H1 (cell line): ENCODE data around the gene CFHR4. TPM values are rescaled to one million over a fixed set of nuclear protein-coding genes. Genes with fewer than 3 reads are reported as not detected.

Experiments used
- CTCF ChIA-PET: fragments of 300-600 bp; sonication (Branson Sonifier 250); formaldehyde crosslinking; loops from one replicate; lab custom pipeline; 2021; ENCODE audit not compliant: partially characterized antibody; lab: Charles Lee
- POLR2A ChIA-PET: fragments of 300-600 bp; sonication (Branson Sonifier 250); formaldehyde crosslinking; loops from one replicate; lab custom pipeline; 2021; ENCODE audit warnings: inconsistent platforms; ENCODE audit not compliant: partially characterized antibody; lab: Charles Lee
- DNase-seq, 2 experiments: peaks; one replicate each; pipeline versions ENCODE4 v3.0.0 to v3.0.0-alpha.2; 2010 to 2022; ENCODE audit warnings: low spot score in 2 of 2, low read depth in 1 of 2, mixed read lengths in 1 of 2
- FAIRE-seq: peaks from 2 replicates; lab custom pipeline; 2011; peaks lifted over from hg19 to GRCh38; lab: Jason Lieb, UNC
- H2AFZ ChIP-seq: 2 replicates; pipeline ENCODE4 v1.8.1; 2012; ENCODE audit warnings: low read length, inconsistent platforms
- H2AK5ac ChIP-seq: 2 replicates; pipeline ENCODE4 v1.6.1; 2013; ENCODE audit warnings: low read depth, low read length
- H2BK120ac ChIP-seq: replicated peaks from 2 replicates; pipeline ENCODE3; 2013; ENCODE audit warnings: low read depth, low read length, inconsistent platforms
- H2BK12ac ChIP-seq: 2 replicates; pipeline ENCODE4 v1.6.1; 2013; ENCODE audit warnings: low read depth, low read length
- H2BK15ac ChIP-seq: 2 replicates; pipeline ENCODE4 v1.6.1; 2013; ENCODE audit warnings: low read length
- H2BK20ac ChIP-seq: 2 replicates; pipeline ENCODE4 v1.6.1; 2013; ENCODE audit warnings: low read length
- H2BK5ac ChIP-seq: 2 replicates; pipeline ENCODE4 v1.6.1; 2013; ENCODE audit warnings: low read depth, low read length
- H3K14ac ChIP-seq: 2 replicates; pipeline ENCODE4 v1.6.1; 2013; ENCODE audit warnings: inconsistent platforms; ENCODE audit not compliant: insufficient read length
- H3K18ac ChIP-seq: 2 replicates; pipeline ENCODE4 v1.6.1; 2013; ENCODE audit warnings: low read length; ENCODE audit errors: extremely low read depth
- H3K23ac ChIP-seq: 2 replicates; pipeline ENCODE4 v1.6.1; 2013; ENCODE audit warnings: inconsistent platforms; ENCODE audit not compliant: insufficient read length
- H3K23me2 ChIP-seq: 2 replicates; pipeline ENCODE4 v1.6.1; 2013; ENCODE audit warnings: low read depth, low read length
- H3K27ac ChIP-seq: 2 replicates; pipeline ENCODE4 v1.6.1; 2011; ENCODE audit warnings: low read depth, low read length, inconsistent platforms
- H3K27me3 ChIP-seq, 4 experiments: replicated peaks in 1 of 4; 1 replicate in 1 of 4; 2 replicates in 3 of 4; pipeline versions ENCODE4 v1.6.1 to v1.8.1; 2011 to 2013; ENCODE audit warnings: low read length in 3 of 4, mild to moderate bottlenecking in 3 of 4, inconsistent platforms in 2 of 4, mixed read lengths in 2 of 4, moderate library complexity in 1 of 4; ENCODE audit not compliant: control insufficient read depth in 3 of 4, insufficient read depth in 3 of 4; ENCODE audit errors: extremely low read depth in 1 of 4
- H3K36me3 ChIP-seq, 4 experiments: 2 replicates each; pipeline versions ENCODE4 v1.6.1 to v1.8.1; 2011 to 2013; ENCODE audit warnings: mild to moderate bottlenecking in 4 of 4, low read length in 3 of 4, moderate library complexity in 2 of 4, control low read depth in 1 of 4, inconsistent platforms in 1 of 4; ENCODE audit not compliant: insufficient read depth in 4 of 4, control insufficient read depth in 2 of 4
- H3K4ac ChIP-seq: replicated peaks from 2 replicates; pipeline ENCODE3; 2013; ENCODE audit warnings: low read length, low read depth, mixed read lengths, inconsistent platforms; ENCODE audit not compliant: insufficient read length
- H3K4me1 ChIP-seq, 4 experiments: replicated peaks in 1 of 4; 1 replicate in 1 of 4; 2 replicates in 3 of 4; pipeline versions ENCODE4 v1.6.1 to v1.8.1; 2011 to 2013; ENCODE audit warnings: low read length in 3 of 4, inconsistent platforms in 2 of 4, mixed read lengths in 1 of 4; ENCODE audit not compliant: insufficient read depth in 4 of 4, control insufficient read depth in 3 of 4
- H3K4me2 ChIP-seq, 2 experiments: 2 replicates each; pipeline versions ENCODE4 v1.6.1 to v1.8.1; 2011 to 2013; ENCODE audit warnings: low read depth in 2 of 2, low read length in 2 of 2, control low read depth in 1 of 2, inconsistent platforms in 1 of 2, mild to moderate bottlenecking in 1 of 2; ENCODE audit not compliant: insufficient read depth in 1 of 2
- H3K4me3 ChIP-seq, 4 experiments: fragments of 200-600, 300-600 bp in 1 of 4; sonication (generic), shearing (Covaris generic), sonication (Bioruptor Twin) in 1 of 4; 2 replicates each; pipeline versions ENCODE4 v1.5.1 to v1.8.1; 2011 to 2016; ENCODE audit warnings: low read length in 4 of 4, low read depth in 3 of 4, control low read depth in 2 of 4, inconsistent platforms in 2 of 4, mild to moderate bottlenecking in 2 of 4, mixed read lengths in 1 of 4, moderate library complexity in 1 of 4; ENCODE audit not compliant: insufficient read depth in 2 of 4; ENCODE audit errors: extremely low read depth in 1 of 4
- H3K56ac ChIP-seq: replicated peaks from 2 replicates; pipeline ENCODE3; 2013; ENCODE audit warnings: low read depth, mild to moderate bottlenecking, mixed read lengths, low read length, inconsistent platforms; ENCODE audit not compliant: insufficient read length
- H3K79me1 ChIP-seq: 2 replicates; pipeline ENCODE4 v1.6.1; 2013; ENCODE audit warnings: low read depth, low read length, control low read depth
- H3K79me2 ChIP-seq, 2 experiments: 2 replicates each; pipeline versions ENCODE4 v1.6.1 to v1.8.1; 2012 to 2013; ENCODE audit warnings: low read length in 2 of 2, mild to moderate bottlenecking in 2 of 2, inconsistent platforms in 1 of 2; ENCODE audit not compliant: insufficient read depth in 2 of 2, control insufficient read depth in 1 of 2
- H3K9ac ChIP-seq, 4 experiments: replicated peaks in 1 of 4; 1 replicate in 1 of 4; 2 replicates in 3 of 4; pipeline versions ENCODE4 v1.6.1 to v1.8.1; 2011 to 2013; ENCODE audit warnings: low read depth in 3 of 4, low read length in 3 of 4, control low read depth in 2 of 4, mild to moderate bottlenecking in 2 of 4, moderate library complexity in 2 of 4, inconsistent platforms in 1 of 4; ENCODE audit errors: extremely low read depth in 1 of 4
- H3K9me3 ChIP-seq, 2 experiments: 2 replicates each; pipeline versions ENCODE4 v1.6.1 to v1.8.1; 2012 to 2013; ENCODE audit warnings: mild to moderate bottlenecking in 2 of 2, moderate library complexity in 2 of 2, control low read depth in 1 of 2, inconsistent platforms in 1 of 2, low read depth in 1 of 2, low read length in 1 of 2, mixed read lengths in 1 of 2; ENCODE audit not compliant: insufficient read depth in 2 of 2
- H4K20me1 ChIP-seq, 2 experiments: replicated peaks in 1 of 2; 2 replicates each; pipeline versions ENCODE3 to v1.8.1; 2011 to 2013; ENCODE audit warnings: inconsistent platforms in 2 of 2, low read length in 2 of 2, mild to moderate bottlenecking in 1 of 2; ENCODE audit not compliant: insufficient read depth in 2 of 2, control insufficient read depth in 1 of 2
- H4K5ac ChIP-seq: 2 replicates; pipeline ENCODE4 v1.6.1; 2013; ENCODE audit warnings: low read length, low read depth, mixed read lengths, inconsistent platforms; ENCODE audit not compliant: insufficient read length
- H4K8ac ChIP-seq: 2 replicates; pipeline ENCODE4 v1.8.0; 2013; ENCODE audit warnings: mild to moderate bottlenecking, moderate library complexity, low read length, inconsistent platforms; ENCODE audit not compliant: insufficient read depth; ENCODE audit errors: extremely low read depth
- H4K91ac ChIP-seq: replicated peaks from 2 replicates; pipeline ENCODE3; 2013; ENCODE audit warnings: low read length, mixed read lengths, inconsistent platforms; ENCODE audit not compliant: insufficient read length
- ATF2 ChIP-seq: IDR thresholded peaks from 2 replicates; pipeline ENCODE4 v1.6.1; 2012; ENCODE audit warnings: low read length, inconsistent platforms
- EZH2 ChIP-seq: fragments of 200-600 bp; sonication (generic); IDR thresholded peaks from 2 replicates; pipeline ENCODE4 v1.7.1; 2012; ENCODE audit warnings: low read depth, mild to moderate bottlenecking, moderate library complexity, low read length, inconsistent platforms; ENCODE audit not compliant: severe bottlenecking
- RFX5 ChIP-seq: IDR thresholded peaks from 2 replicates; pipeline ENCODE4 v1.6.1; 2011; ENCODE audit warnings: low read depth, low read length, improper control_type of control experiment, borderline replicate concordance
- SAP30 ChIP-seq: fragments of 300-600 bp; sonication (generic); IDR thresholded peaks from 2 replicates; pipeline ENCODE4 v1.7.1; 2012; ENCODE audit warnings: low read length, moderate library complexity, mild to moderate bottlenecking, inconsistent platforms; ENCODE audit not compliant: insufficient read depth, insufficient replicate concordance
- TAF1 ChIP-seq: IDR thresholded peaks from 2 replicates; pipeline ENCODE4 v1.6.1; 2011; ENCODE audit warnings: mild to moderate bottlenecking, low read depth, low read length
- USF2 ChIP-seq: IDR thresholded peaks from 2 replicates; pipeline ENCODE4 v1.6.1; 2011; ENCODE audit warnings: low read length, improper control_type of control experiment
- WGBS, 2 experiments: shearing (Covaris generic) in 1 of 2; methylation state at CpG; one replicate each; pipeline versions ENCODE4 v1.1.6 to v1.1.7; 2013 to 2015; ENCODE audit warnings: low lambda C conversion rate in 2 of 2, mixed read lengths in 2 of 2, inconsistent platforms in 1 of 2, low coverage in 1 of 2, missing lambda C conversion rate in 1 of 2; ENCODE audit not compliant: insufficient replicate concordance in 2 of 2, insufficient coverage in 1 of 2, insufficient read length in 1 of 2; ENCODE audit errors: extremely low coverage in 1 of 2, missing lambda C conversion rate in 1 of 2; 5-methylcytosine and 5-hydroxymethylcytosine counted together
- polyA plus RNA-seq, 7 experiments: library from polyadenylated mRNA; depleted of rRNA in 3 of 7; stranded (reverse) in 5 of 7; unstranded in 2 of 7; fragments of >200 nt in 5 of 7; fragments of 200-250 nt in 2 of 7; gene quantifications; 1 replicate in 5 of 7; 2 replicates in 1 of 7; 4 replicates in 1 of 7; pipeline versions ENCODE4 v1.2.1 to v1.2.3, GENCODE V29; 2011 to 2013; ENCODE audit warnings: missing spikeins in 2 of 7, mixed read lengths in 2 of 7
- total RNA-seq: library from RNA; stranded (reverse); fragmentation: NEBNext Ultra II Directional; extraction: Animal tissue kit (Norgen Biotek cat#: 25700); gene quantifications from 2 replicates; pipeline ENCODE4 v1.2.1, GENCODE V29; 2021
- TF ChIP-seq, protein P1 (sequence below), 3 experiments: IDR thresholded peaks; 1 replicate in 2 of 3; 2 replicates in 1 of 3; pipeline versions ENCODE4 v1.5.1 to v1.6.1; 2011; ENCODE audit warnings: low read length in 3 of 3, mild to moderate bottlenecking in 3 of 3, inconsistent platforms in 2 of 3, low read depth in 1 of 3, moderate library complexity in 1 of 3; ENCODE audit not compliant: insufficient read depth in 1 of 3; ENCODE audit errors: control extremely low read depth in 1 of 3

Gene CFHR4
- total and polyA plus RNA-seq, 2 of the 8 experiments (the other 6 are each of a cell fraction or from before 2014, with no cell fraction given), result not detected

- no peak overlapping the region for H3K27ac ChIP-seq
- no peak overlapping the region for H3K18ac ChIP-seq
- H3K23ac ChIP-seq, result no peak overlapping the region
- FAIRE-seq (no peak), DNase-seq (no peak)
- no peak overlapping the region for H3K14ac ChIP-seq
- H2AK5ac ChIP-seq, result no peak overlapping the region
- no peak overlapping the region for H4K8ac ChIP-seq
- no peak overlapping the region for H2BK120ac ChIP-seq
- ChIA-PET CTCF (interaction anchor here (0.6 kb wide), 1 partner anchor 493 kb away, joined by 3 read pairs; no protein-coding TSS in a partner anchor), POLR2A (no interaction called here)
- no peak overlapping the region for H2BK5ac ChIP-seq
- no peak overlapping the region for H3K4ac ChIP-seq
- no peaks in the 10 kb centered on the region for H3K9me3 ChIP-seq
- no peaks in the 10 kb centered on the region for H3K79me1 ChIP-seq
- no peak overlapping the region for H3K4me2 ChIP-seq
- no peaks in the 10 kb centered on the region for H3K23me2 ChIP-seq
- no peaks in the 10 kb centered on the region for H3K79me2 ChIP-seq
- H2BK12ac ChIP-seq, result no peak overlapping the region
- WGBS, 2 experiments, result 47% methylated on average over 1 of the region's 1 CpG; no CpG with 5 or more reads in 1 of the 2 experiments
- H3K36me3 ChIP-seq, result no peaks in the 10 kb centered on the region
- H4K5ac ChIP-seq, result no peak overlapping the region
- no peak overlapping the region for H3K4me3 ChIP-seq
- no peak overlapping the region for H2BK20ac ChIP-seq
- no peak overlapping the region for H2BK15ac ChIP-seq
- no peaks in the 10 kb centered on the region for H3K4me1 ChIP-seq
- H4K20me1 ChIP-seq, result no peaks in the 10 kb centered on the region
- no peak overlapping the region for H3K56ac ChIP-seq
- H4K91ac ChIP-seq, result no peak overlapping the region
- no peak overlapping the region for H3K9ac ChIP-seq
- no peaks in the 10 kb centered on the region for H3K27me3 ChIP-seq
- no peak overlapping the region for H2AFZ ChIP-seq
- no peak for TF ChIP-seq ATF2
- no peak for TF ChIP-seq SAP30
- no peak for TF ChIP-seq TAF1
- TF ChIP-seq, protein P1, sequence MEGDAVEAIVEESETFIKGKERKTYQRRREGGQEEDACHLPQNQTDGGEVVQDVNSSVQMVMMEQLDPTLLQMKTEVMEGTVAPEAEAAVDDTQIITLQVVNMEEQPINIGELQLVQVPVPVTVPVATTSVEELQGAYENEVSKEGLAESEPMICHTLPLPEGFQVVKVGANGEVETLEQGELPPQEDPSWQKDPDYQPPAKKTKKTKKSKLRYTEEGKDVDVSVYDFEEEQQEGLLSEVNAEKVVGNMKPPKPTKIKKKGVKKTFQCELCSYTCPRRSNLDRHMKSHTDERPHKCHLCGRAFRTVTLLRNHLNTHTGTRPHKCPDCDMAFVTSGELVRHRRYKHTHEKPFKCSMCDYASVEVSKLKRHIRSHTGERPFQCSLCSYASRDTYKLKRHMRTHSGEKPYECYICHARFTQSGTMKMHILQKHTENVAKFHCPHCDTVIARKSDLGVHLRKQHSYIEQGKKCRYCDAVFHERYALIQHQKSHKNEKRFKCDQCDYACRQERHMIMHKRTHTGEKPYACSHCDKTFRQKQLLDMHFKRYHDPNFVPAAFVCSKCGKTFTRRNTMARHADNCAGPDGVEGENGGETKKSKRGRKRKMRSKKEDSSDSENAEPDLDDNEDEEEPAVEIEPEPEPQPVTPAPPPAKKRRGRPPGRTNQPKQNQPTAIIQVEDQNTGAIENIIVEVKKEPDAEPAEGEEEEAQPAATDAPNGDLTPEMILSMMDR (IDR thresholded peaks at IDR 0.05; ENCODE audit: control extremely low read depth in 1 of 3, insufficient read depth in 1 of 3, low read depth in 1 of 3, low read length in 3 of 3), result no peak
- TF ChIP-seq USF2, result no peak
- TF ChIP-seq EZH2, result no peak
- TF ChIP-seq RFX5, result no peak
Observed at GRCh38 chr1:196860323-196860884, 27.4 kb upstream of the CFHR4 start.
